ENCODE data around the gene STUB1.

STUB1 gene

GRCh38 chr16:662095-662494 is 18.1 kb upstream of the STUB1 start:
- no peak for DNase-seq

GRCh38 chr16:662597-662996 is 17.6 kb upstream of the STUB1 start:
- DNase-seq = no peak

- DNase-seq = no peak
Observed at GRCh38 chr16:666572-666971, 13.6 kb upstream of the STUB1 start.

- no peak for DNase-seq
Observed at GRCh38 chr16:667113-667779, 13.0 kb upstream of the STUB1 start.

GRCh38 chr16:667780-668518 is 12.3 kb upstream of the STUB1 start, which contains the start of gene RHOT2:
TSS of gene RHOT2 (plus strand) at chr16:668132. CDS start at chr16:668200, 68 bp downstream.
- peak; percentile 74 for DNase-seq

- no peak for DNase-seq
Observed at GRCh38 chr16:668519-669171, 11.6 kb upstream of the STUB1 start.

- DNase-seq = no peak
Observed at GRCh38 chr16:669666-670065, 10.5 kb upstream of the STUB1 start.

- no peak for DNase-seq
Observed at GRCh38 chr16:670485-671352, 9.5 kb upstream of the STUB1 start.

GRCh38 chr16:671353-672131 is 8.7 kb upstream of the STUB1 start:
- DNase-seq = no peak

- DNase-seq = no peak
Observed at GRCh38 chr16:672371-672770, 7.8 kb upstream of the STUB1 start.

GRCh38 chr16:672851-673250 is 7.4 kb upstream of the STUB1 start:
- DNase-seq = no peak

- DNase-seq = no peak
Observed at GRCh38 chr16:673399-673991, 6.7 kb upstream of the STUB1 start.

- no peak for DNase-seq
Observed at GRCh38 chr16:674214-674881, 5.9 kb upstream of the STUB1 start.

GRCh38 chr16:674968-675883 is 5.0 kb upstream of the STUB1 start, which contains the start of gene RHBDL1:
TSS of gene RHBDL1 (plus strand) at chr16:675671. CDS start at chr16:675791, 120 bp downstream.
- no peak for DNase-seq

- DNase-seq = no peak
Observed at GRCh38 chr16:675884-676564, 4.2 kb upstream of the STUB1 start.

- DNase-seq = no peak
Observed at GRCh38 chr16:676565-676902, 3.7 kb upstream of the STUB1 start.

GRCh38 chr16:676913-677312 is 3.3 kb upstream of the STUB1 start:
- no peak for DNase-seq

- DNase-seq = no peak
Observed at GRCh38 chr16:677316-678190, 2.7 kb upstream of the STUB1 start.

Measured in right kidney (tissue), 1 donor.